Gastrocnemius medialis (tissue), 4 donors: ENCODE measurements around the gene ABCC8.

Source experiments
- CTCF ChIP-seq, 5 experiments: fragments of 450-650 bp in 3 of 5; fragments of 200-600 bp in 2 of 5; sonication (generic) in 2 of 5; IDR thresholded peaks in 4 of 5; conservative IDR thresholded peaks in 1 of 5; 1 replicate in 4 of 5; 2 replicates in 1 of 5; pipeline ENCODE4 v1.5.1; 2016 to 2019; ENCODE audit warnings: antibody characterized with exemption in 5 of 5, mild to moderate bottlenecking in 3 of 5, moderate library complexity in 3 of 5
- POLR2A ChIP-seq, 2 donors: fragments of 450-650 bp; IDR thresholded peaks; one replicate each; pipeline ENCODE4 v1.6.1; 2017; ENCODE audit warnings: antibody characterized with exemption in 2 of 2, mild to moderate bottlenecking in 2 of 2, moderate library complexity in 2 of 2

GRCh38 chr11:17463546-17464174, 13.0 kb downstream of the ABCC8 start:
- TF ChIP-seq CTCF (IDR thresholded peaks at IDR 0.05 in 4 of 5, conservative IDR thresholded peaks at IDR 0.05 in 1 of 5) (no peak), POLR2A (IDR thresholded peaks at IDR 0.05) (no peak)
